Brain microvascular endothelial cell (primary cell): Measurements from ENCODE around the gene PCBP3.

ENCODE experiments used
- DNase-seq: peaks from one replicate; pipeline ENCODE4 v3.0.0-alpha.2; 2020
- H3K27ac ChIP-seq: fragments of 250-450 bp; sonication (Bioruptor Pico); 2 replicates; pipeline ENCODE4 v1.5.1; 2020; ENCODE audit warnings: mild to moderate bottlenecking, moderate library complexity
- H3K27me3 ChIP-seq: fragments of 250-450 bp; sonication (Bioruptor Pico); replicated peaks from 2 replicates; pipeline ENCODE4 v1.5.1; 2020; ENCODE audit warnings: mild to moderate bottlenecking
- H3K36me3 ChIP-seq: fragments of 250-450 bp; sonication (Bioruptor Pico); replicated peaks from 2 replicates; pipeline ENCODE4 v1.5.1; 2020; ENCODE audit warnings: mild to moderate bottlenecking
- H3K4me3 ChIP-seq: 2 replicates; pipeline ENCODE4 v1.5.1; 2011; ENCODE audit warnings: low read depth, mild to moderate bottlenecking, control low read depth, low read length, moderate library complexity
- in situ Hi-C: cut with HindIII; loops from 2 replicates; pipeline ENCODE4 v1.10.0; 2017; ENCODE audit warnings: low sequenced_read_pairs, low pct_ligation_motif_present
- TF ChIP-seq, protein P1 (sequence below): IDR thresholded peaks from 2 replicates; pipeline ENCODE4 v1.5.1; 2011; ENCODE audit warnings: low read depth, mild to moderate bottlenecking, moderate library complexity, low read length, control low read depth, inconsistent platforms; ENCODE audit errors: missing control alignments

Gene PCBP3

GRCh38 chr21:45767071-45768006 lies 123.8 kb downstream of the PCBP3 start:
- TF ChIP-seq, protein P1, sequence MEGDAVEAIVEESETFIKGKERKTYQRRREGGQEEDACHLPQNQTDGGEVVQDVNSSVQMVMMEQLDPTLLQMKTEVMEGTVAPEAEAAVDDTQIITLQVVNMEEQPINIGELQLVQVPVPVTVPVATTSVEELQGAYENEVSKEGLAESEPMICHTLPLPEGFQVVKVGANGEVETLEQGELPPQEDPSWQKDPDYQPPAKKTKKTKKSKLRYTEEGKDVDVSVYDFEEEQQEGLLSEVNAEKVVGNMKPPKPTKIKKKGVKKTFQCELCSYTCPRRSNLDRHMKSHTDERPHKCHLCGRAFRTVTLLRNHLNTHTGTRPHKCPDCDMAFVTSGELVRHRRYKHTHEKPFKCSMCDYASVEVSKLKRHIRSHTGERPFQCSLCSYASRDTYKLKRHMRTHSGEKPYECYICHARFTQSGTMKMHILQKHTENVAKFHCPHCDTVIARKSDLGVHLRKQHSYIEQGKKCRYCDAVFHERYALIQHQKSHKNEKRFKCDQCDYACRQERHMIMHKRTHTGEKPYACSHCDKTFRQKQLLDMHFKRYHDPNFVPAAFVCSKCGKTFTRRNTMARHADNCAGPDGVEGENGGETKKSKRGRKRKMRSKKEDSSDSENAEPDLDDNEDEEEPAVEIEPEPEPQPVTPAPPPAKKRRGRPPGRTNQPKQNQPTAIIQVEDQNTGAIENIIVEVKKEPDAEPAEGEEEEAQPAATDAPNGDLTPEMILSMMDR, result no peak
- peak; percentile 25 for DNase-seq
- Histone ChIP-seq H3K27ac (no peak overlapping the region), H3K4me3 (no peak overlapping the region), H3K36me3 (no peaks in the 10 kb centered on the region), H3K27me3 (no peaks in the 10 kb centered on the region)
- in situ Hi-C loops, result no loop called here

DNA sequence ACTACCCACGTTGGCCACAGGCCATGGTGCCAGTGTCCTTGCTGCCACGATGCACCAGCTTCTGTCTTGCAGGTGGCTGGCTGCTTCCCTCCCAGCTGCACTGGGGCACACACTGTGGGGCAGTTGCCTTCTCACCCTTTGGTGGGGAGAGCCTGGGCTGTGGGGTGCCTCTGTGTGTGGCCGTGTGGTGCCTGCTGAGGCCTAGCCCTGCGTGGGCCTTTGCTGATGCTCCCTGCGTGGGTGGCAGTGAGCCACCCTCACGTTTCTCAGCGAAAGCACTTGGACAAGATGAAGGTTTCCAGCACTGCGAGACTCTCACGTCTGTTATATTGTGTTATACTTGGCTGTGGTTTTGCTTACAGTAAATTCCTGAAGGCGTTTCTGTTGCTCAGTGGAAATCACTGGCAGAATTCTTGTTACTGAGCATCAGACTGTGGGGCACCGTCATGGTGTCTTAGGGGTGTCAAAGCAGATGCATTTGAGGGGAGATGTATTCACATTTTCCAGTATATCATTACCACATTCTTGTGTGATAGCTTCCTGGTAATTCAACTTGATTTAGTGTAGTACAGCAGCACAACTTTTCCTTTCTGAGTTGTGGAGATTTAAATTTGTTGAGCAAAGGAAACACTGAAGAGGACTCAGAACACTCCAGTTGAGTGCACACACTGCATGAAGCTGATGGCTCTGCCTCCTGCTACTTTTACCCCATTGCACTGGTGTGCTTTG lies 124.7 kb downstream of the PCBP3 start:
- Histone ChIP-seq H3K4me3 (no peak overlapping the region), H3K27me3 (no peaks in the 10 kb centered on the region), H3K36me3 (no peaks in the 10 kb centered on the region), H3K27ac (no peak overlapping the region)
- in situ Hi-C loops, result no loop called here
- TF ChIP-seq, protein P1, result no peak
- peak; percentile 40 for DNase-seq

- TF ChIP-seq, protein P1, result peak; percentile 19
- H3K4me3 ChIP-seq, result no peak overlapping the region
- in situ Hi-C loops, result no loop called here
- DNase-seq, result no peak
- no peaks in the 10 kb centered on the region for H3K36me3 ChIP-seq
- no peak overlapping the region for H3K27ac ChIP-seq
- H3K27me3 ChIP-seq, result no peaks in the 10 kb centered on the region
Observed at GRCh38 chr21:45768740-45769048, 125.2 kb downstream of the PCBP3 start.

GRCh38 chr21:45769294-45769693 lies 125.8 kb downstream of the PCBP3 start:
- Histone ChIP-seq H3K27ac (no peak overlapping the region), H3K27me3 (no peaks in the 10 kb centered on the region), H3K4me3 (no peak overlapping the region), H3K36me3 (no peaks in the 10 kb centered on the region)
- in situ Hi-C loops, result no loop called here
- TF ChIP-seq, protein P1, result no peak
- DNase-seq, result no peak

- in situ Hi-C loops, result no loop called here
- no peaks in the 10 kb centered on the region for H3K27me3 ChIP-seq
- TF ChIP-seq, protein P1, result no peak
- H3K36me3 ChIP-seq, result no peaks in the 10 kb centered on the region
- no peak overlapping the region for H3K27ac ChIP-seq
- no peak overlapping the region for H3K4me3 ChIP-seq
- no peak for DNase-seq
Observed at GRCh38 chr21:45769896-45770295, 126.4 kb downstream of the PCBP3 start.
